ENCODE data around the gene METTL24. TPM values are rescaled to one million over a fixed set of nuclear protein-coding genes. Genes with fewer than 3 reads are reported as not detected.

METTL24 gene
- total RNA-seq, 1 donor from 2014 or later: 3.2 TPM

DNA sequence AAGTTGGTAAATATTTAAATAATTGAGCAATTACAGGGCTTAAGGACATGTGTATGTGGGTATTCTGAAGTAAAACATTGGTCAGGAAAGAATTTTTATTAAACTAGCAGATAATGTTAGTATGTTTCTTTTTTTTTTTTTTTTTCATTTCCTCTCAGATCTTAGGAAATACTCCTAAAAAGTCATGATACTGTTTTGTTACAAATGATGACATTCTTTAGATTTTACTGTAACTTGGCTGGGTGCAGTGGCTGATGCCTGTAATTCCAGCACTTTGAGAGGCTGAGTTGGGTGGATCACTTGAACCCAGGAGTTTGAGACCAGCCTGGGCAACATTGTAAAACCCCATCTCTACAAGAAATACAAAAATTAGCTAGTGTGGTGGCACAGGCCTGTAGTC, 136.4 kb downstream of the METTL24 start:
- TF ChIP-seq, protein P1, sequence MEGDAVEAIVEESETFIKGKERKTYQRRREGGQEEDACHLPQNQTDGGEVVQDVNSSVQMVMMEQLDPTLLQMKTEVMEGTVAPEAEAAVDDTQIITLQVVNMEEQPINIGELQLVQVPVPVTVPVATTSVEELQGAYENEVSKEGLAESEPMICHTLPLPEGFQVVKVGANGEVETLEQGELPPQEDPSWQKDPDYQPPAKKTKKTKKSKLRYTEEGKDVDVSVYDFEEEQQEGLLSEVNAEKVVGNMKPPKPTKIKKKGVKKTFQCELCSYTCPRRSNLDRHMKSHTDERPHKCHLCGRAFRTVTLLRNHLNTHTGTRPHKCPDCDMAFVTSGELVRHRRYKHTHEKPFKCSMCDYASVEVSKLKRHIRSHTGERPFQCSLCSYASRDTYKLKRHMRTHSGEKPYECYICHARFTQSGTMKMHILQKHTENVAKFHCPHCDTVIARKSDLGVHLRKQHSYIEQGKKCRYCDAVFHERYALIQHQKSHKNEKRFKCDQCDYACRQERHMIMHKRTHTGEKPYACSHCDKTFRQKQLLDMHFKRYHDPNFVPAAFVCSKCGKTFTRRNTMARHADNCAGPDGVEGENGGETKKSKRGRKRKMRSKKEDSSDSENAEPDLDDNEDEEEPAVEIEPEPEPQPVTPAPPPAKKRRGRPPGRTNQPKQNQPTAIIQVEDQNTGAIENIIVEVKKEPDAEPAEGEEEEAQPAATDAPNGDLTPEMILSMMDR (IDR thresholded peaks at IDR 0.05): no peak
- no peak for TF ChIP-seq EZH2phosphoT487 (IDR thresholded peaks at IDR 0.05)
- TF ChIP-seq EZH2 (IDR thresholded peaks at IDR 0.05): no peak
- Mint-ChIP-seq H3K27ac (no peak overlapping the region), H3K27me3 (ENCODE audit: insufficient read depth, low read depth) (peaks cover 2% of the 10 kb centered on the region), H3K4me3 (no peak overlapping the region), H3K4me1 (no peaks in the 10 kb centered on the region), H3K36me3 (peaks cover 31% of the 10 kb centered on the region), H3K9me3 (no peaks in the 10 kb centered on the region)
- H3K9ac ChIP-seq: no peak overlapping the region
- no peak overlapping the region for H3K4me3 ChIP-seq
- H3K36me3 ChIP-seq: peaks cover 17% of the 10 kb centered on the region
- H3K4me1 ChIP-seq: no peaks in the 10 kb centered on the region
- DNase-seq (ENCODE audit: low spot score): no peak
- no peak overlapping the region for H2AFZ ChIP-seq (replicated peaks)
- H3K9me3 ChIP-seq (ENCODE audit: low read depth): no peaks in the 10 kb centered on the region
- no peaks in the 10 kb centered on the region for H3F3A ChIP-seq (ENCODE audit: low read depth)
- no peak overlapping the region for H3K27ac ChIP-seq
- H3K27me3 ChIP-seq: no peaks in the 10 kb centered on the region
- no peaks in the 10 kb centered on the region for H3K79me2 ChIP-seq (ENCODE audit: low read depth)
- H4K20me1 ChIP-seq (ENCODE audit: low read depth): no peaks in the 10 kb centered on the region
- no peak overlapping the region for H3K4me2 ChIP-seq

DNA sequence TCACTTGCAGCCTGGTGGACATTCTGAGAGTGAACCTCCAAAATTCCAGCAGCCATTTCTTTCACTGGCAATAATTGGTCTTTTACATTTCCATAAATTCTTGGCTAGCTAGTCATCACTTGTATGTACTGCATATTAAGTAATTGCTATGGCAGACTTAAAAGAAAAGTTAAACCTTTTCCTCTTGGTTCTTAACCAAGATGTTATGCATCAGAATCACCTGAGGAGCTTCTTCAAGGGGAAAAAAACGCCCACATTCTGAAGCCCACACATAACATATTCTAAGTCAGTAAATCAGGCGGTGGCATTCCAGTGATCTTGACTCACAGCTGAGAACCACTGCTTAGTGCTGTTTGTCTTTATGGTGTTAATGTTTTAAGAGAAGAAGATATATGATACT, 140.9 kb downstream of the METTL24 start:
- Mint-ChIP-seq H3K9me3 (no peaks in the 10 kb centered on the region), H3K27ac (no peak overlapping the region), H3K36me3 (peaks cover 38% of the 10 kb centered on the region), H3K4me1 (peaks cover 6% of the 10 kb centered on the region), H3K27me3 (ENCODE audit: insufficient read depth, low read depth) (no peaks in the 10 kb centered on the region), H3K4me3 (no peak overlapping the region)
- no peaks in the 10 kb centered on the region for H3K27me3 ChIP-seq
- no peak overlapping the region for H3K27ac ChIP-seq
- H3F3A ChIP-seq (ENCODE audit: low read depth): no peaks in the 10 kb centered on the region
- H3K9ac ChIP-seq: no peak overlapping the region
- H2AFZ ChIP-seq (replicated peaks): no peak overlapping the region
- H3K36me3 ChIP-seq: peaks cover 22% of the 10 kb centered on the region
- TF ChIP-seq EZH2phosphoT487 (IDR thresholded peaks at IDR 0.05): no peak
- no peak for TF ChIP-seq EZH2 (IDR thresholded peaks at IDR 0.05)
- TF ChIP-seq, protein P1 (IDR thresholded peaks at IDR 0.05): no peak
- H3K4me2 ChIP-seq: no peak overlapping the region
- no peaks in the 10 kb centered on the region for H4K20me1 ChIP-seq (ENCODE audit: low read depth)
- H3K9me3 ChIP-seq (ENCODE audit: low read depth): no peaks in the 10 kb centered on the region
- no peaks in the 10 kb centered on the region for H3K79me2 ChIP-seq (ENCODE audit: low read depth)
- no peak overlapping the region for H3K4me3 ChIP-seq
- no peaks in the 10 kb centered on the region for H3K4me1 ChIP-seq
- DNase-seq (ENCODE audit: low spot score): no peak

DNA sequence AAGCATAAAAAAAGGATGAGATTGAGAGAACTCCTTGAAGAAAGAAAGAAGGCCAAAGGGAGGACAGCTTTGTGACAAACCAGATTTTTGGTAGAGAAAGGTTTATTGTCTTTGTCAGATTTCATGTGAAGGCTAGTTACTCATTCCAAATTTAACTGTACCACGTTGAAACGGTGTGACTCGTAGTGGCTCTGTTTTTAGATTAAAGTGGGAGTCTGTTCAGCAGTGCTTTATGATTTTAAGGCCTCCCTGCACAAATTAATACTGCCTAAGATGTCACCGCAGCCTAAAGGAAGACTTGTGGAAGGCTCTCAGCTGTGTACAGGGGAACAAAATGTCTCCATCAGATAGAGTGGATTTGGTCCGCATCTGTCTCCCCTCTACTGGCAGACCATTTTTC, 142.0 kb downstream of the METTL24 start:
- Mint-ChIP-seq H3K27ac (no peak overlapping the region), H3K4me3 (no peak overlapping the region)
- H3K27ac ChIP-seq: no peak overlapping the region

More for the DNA sequence above, 142.0 kb downstream of the METTL24 start:
- H3F3A ChIP-seq (ENCODE audit: low read depth): no peaks in the 10 kb centered on the region
- H4K20me1 ChIP-seq (ENCODE audit: low read depth): no peaks in the 10 kb centered on the region
- no peak overlapping the region for H3K4me2 ChIP-seq
- no peaks in the 10 kb centered on the region for H3K27me3 ChIP-seq
- no peak overlapping the region for H3K9ac ChIP-seq
- peaks cover 6% of the 10 kb centered on the region for H3K4me1 Mint-ChIP-seq
- H3K79me2 ChIP-seq (ENCODE audit: low read depth): no peaks in the 10 kb centered on the region
- no peaks in the 10 kb centered on the region for H3K27me3 Mint-ChIP-seq (ENCODE audit: insufficient read depth, low read depth)
- no peak overlapping the region for H2AFZ ChIP-seq (replicated peaks)
- peaks cover 40% of the 10 kb centered on the region for H3K36me3 Mint-ChIP-seq
- H3K4me1 ChIP-seq: no peaks in the 10 kb centered on the region
- H3K9me3 ChIP-seq (ENCODE audit: low read depth): no peaks in the 10 kb centered on the region
- H3K36me3 ChIP-seq: peaks cover 23% of the 10 kb centered on the region
- no peak overlapping the region for H3K4me3 ChIP-seq
- no peaks in the 10 kb centered on the region for H3K9me3 Mint-ChIP-seq
- TF ChIP-seq EZH2phosphoT487 (IDR thresholded peaks at IDR 0.05) (no peak), EZH2 (IDR thresholded peaks at IDR 0.05) (no peak)
- TF ChIP-seq, protein P1 (IDR thresholded peaks at IDR 0.05): no peak
- no peak for DNase-seq (ENCODE audit: low spot score)
